GM21825 (cell line): ENCODE measurements around the gene ZDHHC18.

Source experiments
- ATAC-seq: cut with Tn5 transposase; IDR thresholded peaks from one replicate; pipeline ENCODE4 v1.9.1; 2021; ENCODE audit warnings: mild to moderate bottlenecking, moderate library complexity; ENCODE audit not compliant: unreplicated experiment

The ZDHHC18 gene

GRCh38 chr1:26890467-26890796, 63.9 kb downstream of the ZDHHC18 start:
- ATAC-seq, result peak; percentile 21

- ATAC-seq, result no peak
Measured at GRCh38 chr1:26894263-26894662, 67.8 kb downstream of the ZDHHC18 start.

GRCh38 chr1:26897351-26897750, 70.9 kb downstream of the ZDHHC18 start:
- ATAC-seq, result no peak

- peak; percentile 78 for ATAC-seq
Measured at GRCh38 chr1:26900001-26900814, 73.7 kb downstream of the ZDHHC18 start, which contains the start of gene GPATCH3. Gene GPATCH3, minus strand, starts transcription at chr1:26900467. Its CDS starts 25 bp downstream, at chr1:26900442.

- no peak for ATAC-seq
Measured at GRCh38 chr1:26900815-26901511, 74.5 kb downstream of the ZDHHC18 start.
